Adipocyte (in vitro differentiated cells): Measurements from ENCODE around the gene RIOX2.
"Not testable (repeated sequence)": the region's sequence is repeated elsewhere in the genome, so short reads cannot be mapped to it uniquely, and the experiment has no call there.

Experiments
- DNase-seq: peaks from one replicate; pipeline ENCODE4 v3.0.0-alpha.2; 2015; ENCODE audit warnings: low read depth
- H3K27me3 ChIP-seq: replicated peaks from 2 replicates; pipeline ENCODE4 v1.7.0; 2013; ENCODE audit warnings: mild to moderate bottlenecking, low read length, moderate library complexity; ENCODE audit not compliant: control insufficient read depth, insufficient read depth
- H3K36me3 ChIP-seq: 2 replicates; pipeline ENCODE4 v1.7.0; 2013; ENCODE audit warnings: low read length, mild to moderate bottlenecking, moderate library complexity; ENCODE audit not compliant: control insufficient read depth, insufficient read depth, severe bottlenecking
- H3K4me1 ChIP-seq: 2 replicates; pipeline ENCODE4 v1.7.0; 2013; ENCODE audit warnings: mild to moderate bottlenecking, low read length, moderate library complexity; ENCODE audit not compliant: control insufficient read depth, insufficient read depth
- H3K4me3 ChIP-seq: 2 replicates; pipeline ENCODE4 v1.7.0; 2013; ENCODE audit warnings: mild to moderate bottlenecking, low read length, moderate library complexity
- H3K9ac ChIP-seq: 2 replicates; pipeline ENCODE4 v1.7.0; 2013; ENCODE audit warnings: mild to moderate bottlenecking, low read length, moderate library complexity
- H3K9me3 ChIP-seq: 2 replicates; pipeline ENCODE4 v1.7.0; 2013; ENCODE audit warnings: mild to moderate bottlenecking, low read length, moderate library complexity; ENCODE audit not compliant: control insufficient read depth

RIOX2 gene

GRCh38 chr3:97931218-97931617 lies 41.0 kb downstream of the RIOX2 start:
- Histone ChIP-seq H3K9ac (no peak overlapping the region), H3K9me3 (no peaks in the 10 kb centered on the region), H3K27me3 (no peaks in the 10 kb centered on the region), H3K4me1 (peaks cover 14% of the 10 kb centered on the region), H3K36me3 (peaks cover 30% of the 10 kb centered on the region), H3K4me3 (no peak overlapping the region)
- no peak for DNase-seq

GRCh38 chr3:97930018-97930417 lies 42.2 kb downstream of the RIOX2 start:
- DNase-seq, result no peak
- Histone ChIP-seq H3K27me3 (no peaks in the 10 kb centered on the region), H3K9ac (no peak overlapping the region), H3K9me3 (no peaks in the 10 kb centered on the region), H3K4me1 (peaks cover 14% of the 10 kb centered on the region), H3K4me3 (no peak overlapping the region), H3K36me3 (peaks cover 28% of the 10 kb centered on the region)

GRCh38 chr3:97928986-97929385 lies 43.2 kb downstream of the RIOX2 start:
- Histone ChIP-seq H3K36me3 (peaks cover 27% of the 10 kb centered on the region), H3K9ac (no peak overlapping the region), H3K4me3 (no peak overlapping the region), H3K4me1 (peaks cover 14% of the 10 kb centered on the region), H3K9me3 (no peaks in the 10 kb centered on the region), H3K27me3 (no peaks in the 10 kb centered on the region)
- DNase-seq, result peak; percentile 60

DNA sequence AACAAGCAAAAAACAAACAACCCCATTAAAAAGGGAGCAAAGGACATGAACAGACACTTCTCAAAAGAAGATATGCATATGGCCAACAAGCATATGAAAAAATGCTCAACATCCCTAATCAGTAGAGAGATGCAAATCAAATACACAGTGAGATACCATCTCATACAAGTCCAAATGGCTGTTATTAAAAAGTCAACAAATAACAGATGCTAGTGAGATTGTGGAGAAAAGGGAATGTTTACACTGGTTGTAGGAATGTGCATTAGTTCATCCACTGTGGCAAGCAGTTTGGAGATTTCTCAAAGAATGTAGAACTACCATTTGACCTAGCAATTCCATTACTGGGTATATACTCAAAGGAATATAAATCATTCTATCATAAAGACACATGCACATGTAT lies 44.5 kb downstream of the RIOX2 start:
- Histone ChIP-seq H3K9ac (no peak overlapping the region), H3K4me3 (no peak overlapping the region), H3K27me3 (no peaks in the 10 kb centered on the region), H3K36me3 (peaks cover 24% of the 10 kb centered on the region), H3K4me1 (peaks cover 9% of the 10 kb centered on the region), H3K9me3 (no peaks in the 10 kb centered on the region)
- peak; percentile 67 for DNase-seq

DNA sequence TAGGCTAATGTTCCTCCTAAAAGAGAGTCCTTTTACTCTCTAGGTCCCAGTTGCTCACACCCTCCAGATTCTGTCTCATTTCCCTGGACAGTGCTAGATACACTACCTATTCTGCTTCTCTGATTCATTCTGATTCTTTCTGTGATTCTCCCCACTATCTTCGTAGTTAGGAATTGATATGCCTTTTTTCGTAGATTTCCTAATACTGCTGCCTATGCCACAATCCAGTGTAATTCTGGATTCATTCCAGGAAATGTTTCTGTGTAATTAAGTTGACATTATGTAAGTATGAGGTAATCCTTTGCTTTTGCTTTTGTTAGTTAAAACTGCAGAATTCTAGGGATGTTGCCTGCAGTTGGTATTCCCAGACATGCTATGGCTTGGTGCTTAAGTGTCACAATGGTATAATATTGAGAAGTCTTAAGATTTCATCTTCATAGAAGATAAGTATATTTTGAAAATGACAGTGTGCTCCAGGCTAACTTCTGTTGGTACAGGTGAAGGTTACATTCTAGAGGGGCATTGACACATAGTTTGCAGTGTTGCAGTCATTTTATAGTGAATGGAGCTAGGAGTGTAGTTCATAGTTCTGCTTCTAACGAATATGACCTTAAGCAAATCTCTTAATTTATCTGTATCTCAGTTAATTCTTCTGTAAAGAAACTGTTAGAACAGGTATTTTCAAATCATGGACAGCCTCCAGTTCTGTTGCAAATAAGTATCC lies 54.3 kb downstream of the RIOX2 start:
- Histone ChIP-seq H3K4me1 (peaks cover 17% of the 10 kb centered on the region), H3K9me3 (no peaks in the 10 kb centered on the region), H3K9ac (no peak overlapping the region), H3K4me3 (no peak overlapping the region), H3K27me3 (no peaks in the 10 kb centered on the region), H3K36me3 (peaks cover 21% of the 10 kb centered on the region)
- DNase-seq, result peak; percentile 87

- no peak for DNase-seq
- Histone ChIP-seq H3K4me1 (peaks cover 17% of the 10 kb centered on the region), H3K4me3 (no peak overlapping the region), H3K27me3 (no peaks in the 10 kb centered on the region), H3K36me3 (peaks cover 21% of the 10 kb centered on the region), H3K9ac (no peak overlapping the region), H3K9me3 (no peaks in the 10 kb centered on the region)
Observed at GRCh38 chr3:97916576-97916975, 55.7 kb downstream of the RIOX2 start.

DNA sequence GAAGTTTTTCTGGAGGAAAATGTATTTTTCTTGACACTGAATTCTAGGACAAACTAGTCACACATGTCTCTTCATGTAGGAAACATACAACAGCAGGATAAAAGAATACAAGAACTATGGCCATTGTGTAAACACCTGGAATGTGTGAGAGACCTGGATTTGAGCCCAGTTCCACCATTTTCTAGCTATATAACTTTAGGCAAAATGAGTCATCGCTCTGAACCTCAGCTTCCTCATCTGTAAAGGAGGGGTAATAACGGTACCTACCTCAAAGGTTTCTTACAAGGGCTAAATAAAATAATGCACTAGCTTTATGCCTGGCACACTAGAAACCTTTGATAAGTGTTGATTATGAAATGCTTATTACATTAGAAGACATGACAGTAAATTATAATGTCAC lies 57.8 kb downstream of the RIOX2 start:
- Histone ChIP-seq H3K9ac (no peak overlapping the region), H3K9me3 (no peaks in the 10 kb centered on the region), H3K27me3 (no peaks in the 10 kb centered on the region), H3K36me3 (peaks cover 21% of the 10 kb centered on the region), H3K4me1 (peaks cover 24% of the 10 kb centered on the region), H3K4me3 (no peak overlapping the region)
- peak; percentile 21 for DNase-seq

- Histone ChIP-seq H3K36me3 (peaks cover 17% of the 10 kb centered on the region), H3K4me3 (no peak overlapping the region), H3K9me3 (no peaks in the 10 kb centered on the region), H3K27me3 (no peaks in the 10 kb centered on the region), H3K9ac (no peak overlapping the region), H3K4me1 (peaks cover 7% of the 10 kb centered on the region)
- DNase-seq, result no peak
Observed at GRCh38 chr3:97911459-97911858, 60.8 kb downstream of the RIOX2 start.

DNA sequence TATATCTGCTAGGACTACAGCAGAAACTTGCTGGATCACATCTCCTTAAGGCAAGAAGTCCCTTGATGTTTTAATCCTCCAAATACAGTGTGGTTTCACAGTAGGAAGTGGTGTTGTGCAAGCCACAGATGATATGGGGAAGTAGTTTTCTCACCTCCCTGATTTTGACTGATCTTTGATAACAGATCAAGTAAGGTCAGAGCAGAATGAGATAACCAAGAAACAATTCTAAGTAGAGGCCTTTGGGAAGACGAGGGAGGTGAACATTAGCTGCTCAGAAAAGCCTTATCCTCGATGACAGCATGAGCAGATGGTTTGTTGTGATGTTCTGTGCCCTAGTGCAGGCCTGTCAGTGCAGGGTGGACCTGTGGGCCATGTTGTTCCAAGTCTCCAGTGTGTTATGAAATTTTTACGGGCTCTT lies 61.3 kb downstream of the RIOX2 start:
- DNase-seq, result no peak

GRCh38 chr3:97910236-97910831 lies 61.9 kb downstream of the RIOX2 start:
- not testable (repeated sequence) for H3K9me3 ChIP-seq, H3K4me1 ChIP-seq, DNase-seq, H3K36me3 ChIP-seq, H3K9ac ChIP-seq, H3K4me3 ChIP-seq, H3K27me3 ChIP-seq

More for the DNA sequence above, 61.3 kb downstream of the RIOX2 start:
- H3K27me3 ChIP-seq, result no peaks in the 10 kb centered on the region
- H3K9ac ChIP-seq, result no peak overlapping the region
- H3K9me3 ChIP-seq, result no peaks in the 10 kb centered on the region
- H3K4me3 ChIP-seq, result no peak overlapping the region
- H3K36me3 ChIP-seq, result peaks cover 11% of the 10 kb centered on the region
- H3K4me1 ChIP-seq, result peaks cover 7% of the 10 kb centered on the region

DNA sequence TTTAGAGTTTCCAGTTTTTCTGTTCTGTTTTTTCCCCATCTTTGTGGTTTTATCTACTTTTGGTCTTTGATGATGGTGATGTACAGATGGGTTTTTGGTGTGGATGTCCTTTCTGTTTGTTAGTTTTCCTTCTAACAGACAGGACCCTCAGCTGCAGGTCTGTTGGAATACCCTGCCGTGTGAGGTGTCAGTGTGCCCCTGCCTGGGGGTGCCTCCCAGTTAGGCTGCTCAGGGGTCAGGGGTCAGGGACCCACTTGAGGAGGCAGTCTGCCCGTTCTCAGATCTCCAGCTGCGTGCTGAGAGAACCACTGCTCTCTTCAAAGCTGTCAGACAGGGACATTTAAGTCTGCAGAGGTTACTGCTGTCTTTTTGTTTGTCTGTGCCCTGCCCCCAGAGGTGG lies 62.4 kb downstream of the RIOX2 start:
- not testable (repeated sequence) for H3K27me3 ChIP-seq, H3K9me3 ChIP-seq, DNase-seq, H3K4me3 ChIP-seq, H3K4me1 ChIP-seq, H3K9ac ChIP-seq, H3K36me3 ChIP-seq
